SH-SY5Y (cell line): ENCODE results near the gene LRRC7.

Experiments
- GATA2 ChIP-seq: IDR thresholded peaks from 2 replicates; pipeline ENCODE4 v1.6.1; 2011; ENCODE audit warnings: mild to moderate bottlenecking, low read depth, low read length
- GATA3 ChIP-seq: IDR thresholded peaks from 2 replicates; pipeline ENCODE4 v1.6.1; 2011; ENCODE audit warnings: low read depth, mild to moderate bottlenecking, low read length, moderate library complexity

GRCh38 chr1:69524015-69524414 lies 43.7 kb upstream of the LRRC7 start:
- TF ChIP-seq GATA3 (no peak), GATA2 (no peak)
